BE2C (cell line): ENCODE measurements around the gene CFAP46.

ENCODE experiments used
- DNase-seq: peaks from one replicate; pipeline ENCODE4 v3.0.0-alpha.2; 2020
- H3K27me3 ChIP-seq: fragments of 250-450 bp; sonication (Bioruptor Pico); 2 replicates; pipeline ENCODE4 v1.5.1; 2020; ENCODE audit warnings: mild to moderate bottlenecking
- H3K36me3 ChIP-seq: fragments of 250-450 bp; sonication (Bioruptor Pico); 2 replicates; pipeline ENCODE4 v1.5.1; 2020; ENCODE audit warnings: mild to moderate bottlenecking
- H3K4me1 ChIP-seq: fragments of 250-450 bp; sonication (Bioruptor Pico); 2 replicates; pipeline ENCODE4 v1.5.1; 2020
- H3K4me3 ChIP-seq: 2 replicates; pipeline ENCODE4 v1.5.1; 2011; ENCODE audit warnings: low read depth, low read length
- H3K9me3 ChIP-seq: fragments of 250-450 bp; sonication (Bioruptor Pico); 2 replicates; pipeline ENCODE4 v1.5.1; 2020
- TF ChIP-seq, protein P1 (sequence below): IDR thresholded peaks from 2 replicates; pipeline ENCODE4 v1.5.1; 2012; ENCODE audit warnings: mild to moderate bottlenecking, low read depth, low read length

CFAP46 gene

GRCh38 chr10:132886211-132887099 is 55.9 kb downstream of the CFAP46 start:
- Histone ChIP-seq H3K27me3 (peaks cover 27% of the 10 kb centered on the region), H3K4me1 (no peaks in the 10 kb centered on the region), H3K9me3 (no peaks in the 10 kb centered on the region), H3K36me3 (no peaks in the 10 kb centered on the region), H3K4me3 (no peak overlapping the region)
- TF ChIP-seq, protein P1, sequence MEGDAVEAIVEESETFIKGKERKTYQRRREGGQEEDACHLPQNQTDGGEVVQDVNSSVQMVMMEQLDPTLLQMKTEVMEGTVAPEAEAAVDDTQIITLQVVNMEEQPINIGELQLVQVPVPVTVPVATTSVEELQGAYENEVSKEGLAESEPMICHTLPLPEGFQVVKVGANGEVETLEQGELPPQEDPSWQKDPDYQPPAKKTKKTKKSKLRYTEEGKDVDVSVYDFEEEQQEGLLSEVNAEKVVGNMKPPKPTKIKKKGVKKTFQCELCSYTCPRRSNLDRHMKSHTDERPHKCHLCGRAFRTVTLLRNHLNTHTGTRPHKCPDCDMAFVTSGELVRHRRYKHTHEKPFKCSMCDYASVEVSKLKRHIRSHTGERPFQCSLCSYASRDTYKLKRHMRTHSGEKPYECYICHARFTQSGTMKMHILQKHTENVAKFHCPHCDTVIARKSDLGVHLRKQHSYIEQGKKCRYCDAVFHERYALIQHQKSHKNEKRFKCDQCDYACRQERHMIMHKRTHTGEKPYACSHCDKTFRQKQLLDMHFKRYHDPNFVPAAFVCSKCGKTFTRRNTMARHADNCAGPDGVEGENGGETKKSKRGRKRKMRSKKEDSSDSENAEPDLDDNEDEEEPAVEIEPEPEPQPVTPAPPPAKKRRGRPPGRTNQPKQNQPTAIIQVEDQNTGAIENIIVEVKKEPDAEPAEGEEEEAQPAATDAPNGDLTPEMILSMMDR: no peak
- DNase-seq: no peak

GRCh38 chr10:132885451-132886210 is 56.7 kb downstream of the CFAP46 start:
- no peaks in the 10 kb centered on the region for H3K9me3 ChIP-seq
- no peaks in the 10 kb centered on the region for H3K36me3 ChIP-seq
- peaks cover 32% of the 10 kb centered on the region for H3K27me3 ChIP-seq
- H3K4me3 ChIP-seq: no peak overlapping the region
- no peaks in the 10 kb centered on the region for H3K4me1 ChIP-seq
- TF ChIP-seq, protein P1: no peak
- no peak for DNase-seq

- Histone ChIP-seq H3K27me3 (peaks cover 40% of the 10 kb centered on the region), H3K4me1 (no peaks in the 10 kb centered on the region), H3K4me3 (no peak overlapping the region), H3K9me3 (no peaks in the 10 kb centered on the region), H3K36me3 (no peaks in the 10 kb centered on the region)
- DNase-seq: no peak
- TF ChIP-seq, protein P1: no peak
Observed at GRCh38 chr10:132884691-132885271, 57.6 kb downstream of the CFAP46 start.

DNA sequence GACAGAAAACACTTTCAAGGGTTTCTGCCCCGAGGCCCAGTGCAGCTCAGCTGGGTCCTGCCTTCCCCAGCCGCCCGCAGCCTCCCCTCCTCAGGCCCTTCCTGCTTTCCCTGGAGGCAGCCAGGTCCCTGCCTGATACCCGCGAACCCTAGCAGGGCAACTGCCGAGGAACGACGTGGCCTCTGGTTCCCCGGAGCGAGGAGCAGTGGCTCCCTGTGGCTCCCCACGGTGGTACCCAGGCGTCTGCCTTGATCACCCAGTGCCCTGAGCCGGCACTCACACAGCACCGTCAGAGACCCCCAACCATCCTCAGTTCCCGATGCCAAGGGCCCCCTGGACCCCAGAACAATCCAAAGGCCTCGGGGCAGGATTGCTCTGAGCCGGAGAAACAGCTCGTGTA is 58.3 kb downstream of the CFAP46 start:
- TF ChIP-seq, protein P1: no peak
- Histone ChIP-seq H3K27me3 (peaks cover 44% of the 10 kb centered on the region), H3K4me3 (no peak overlapping the region), H3K9me3 (no peaks in the 10 kb centered on the region), H3K4me1 (no peaks in the 10 kb centered on the region), H3K36me3 (no peaks in the 10 kb centered on the region)
- DNase-seq: no peak

- H3K36me3 ChIP-seq: no peaks in the 10 kb centered on the region
- H3K4me3 ChIP-seq: no peak overlapping the region
- H3K9me3 ChIP-seq: no peaks in the 10 kb centered on the region
- H3K4me1 ChIP-seq: no peaks in the 10 kb centered on the region
- TF ChIP-seq, protein P1: no peak
- peaks cover 48% of the 10 kb centered on the region for H3K27me3 ChIP-seq
- DNase-seq: no peak
Observed at GRCh38 chr10:132883391-132883881, 58.9 kb downstream of the CFAP46 start.
